H9 (cell line): ENCODE results near the gene PTPRB. TPM values are rescaled to one million over a fixed set of nuclear protein-coding genes. Genes with fewer than 3 reads are reported as not detected.

Experiments used
- DNase-seq: peaks from one replicate; pipeline ENCODE4 v3.0.0-alpha.2; 2017
- H2AFZ ChIP-seq: one replicate; pipeline ENCODE4 v1.6.1; 2013; ENCODE audit warnings: mild to moderate bottlenecking, low read length, control low read depth, moderate library complexity
- H2AK5ac ChIP-seq: 2 replicates; pipeline ENCODE4 v1.6.1; 2013; ENCODE audit warnings: low read length, control low read depth, mixed read lengths; ENCODE audit not compliant: insufficient read length
- H2BK120ac ChIP-seq: one replicate; pipeline ENCODE4 v1.6.1; 2013; ENCODE audit warnings: low read depth, mild to moderate bottlenecking, low read length, control low read depth, inconsistent platforms; ENCODE audit not compliant: poor library complexity, severe bottlenecking
- H2BK12ac ChIP-seq: 2 replicates; pipeline ENCODE4 v1.6.1; 2013; ENCODE audit warnings: low read length, control low read depth, mixed read lengths, low read depth; ENCODE audit not compliant: insufficient read length
- H2BK15ac ChIP-seq: 2 replicates; pipeline ENCODE4 v1.6.1; 2013; ENCODE audit warnings: low read depth, low read length, control low read depth
- H2BK20ac ChIP-seq: one replicate; pipeline ENCODE4 v1.6.1; 2013; ENCODE audit warnings: low read depth, mild to moderate bottlenecking, low read length, control low read depth, inconsistent platforms; ENCODE audit not compliant: poor library complexity, severe bottlenecking
- H2BK5ac ChIP-seq: 2 replicates; pipeline ENCODE4 v1.6.1; 2013; ENCODE audit warnings: low read length, control low read depth, mixed read lengths; ENCODE audit not compliant: insufficient read length
- H3K14ac ChIP-seq: 2 replicates; pipeline ENCODE4 v1.6.1; 2013; ENCODE audit warnings: low read length, control low read depth; ENCODE audit not compliant: insufficient read depth
- H3K18ac ChIP-seq: 2 replicates; pipeline ENCODE4 v1.6.1; 2013; ENCODE audit warnings: low read depth, mild to moderate bottlenecking, mixed read lengths, low read length, control low read depth; ENCODE audit not compliant: insufficient read length
- H3K23ac ChIP-seq: 2 replicates; pipeline ENCODE4 v1.6.1; 2013; ENCODE audit warnings: low read length, control low read depth, mixed read lengths, low read depth; ENCODE audit not compliant: insufficient read length
- H3K23me2 ChIP-seq: 2 replicates; pipeline ENCODE4 v1.6.1; 2013; ENCODE audit warnings: low read depth, mild to moderate bottlenecking, mixed read lengths, low read length, control low read depth; ENCODE audit not compliant: insufficient read length, poor library complexity, severe bottlenecking
- H3K27ac ChIP-seq: 2 replicates; pipeline ENCODE4 v1.5.1; 2013; ENCODE audit warnings: low read length, control low read depth, mixed read lengths, low read depth; ENCODE audit not compliant: insufficient read length
- H3K27me3 ChIP-seq: 2 replicates; pipeline ENCODE4 v1.6.1; 2013; ENCODE audit warnings: low read length, control low read depth, inconsistent platforms; ENCODE audit not compliant: insufficient read depth
- H3K4ac ChIP-seq: 2 replicates; pipeline ENCODE4 v1.6.1; 2013; ENCODE audit warnings: low read depth, mild to moderate bottlenecking, control low read depth, inconsistent platforms, low read length, moderate library complexity
- H3K4me1 ChIP-seq: 2 replicates; pipeline ENCODE4 v1.6.1; 2013; ENCODE audit warnings: low read length, control low read depth, inconsistent platforms; ENCODE audit not compliant: insufficient read depth
- H3K4me2 ChIP-seq: 2 replicates; pipeline ENCODE4 v1.6.1; 2013; ENCODE audit warnings: low read length, control low read depth, mixed read lengths; ENCODE audit not compliant: insufficient read length, insufficient read depth
- H3K56ac ChIP-seq: 2 replicates; pipeline ENCODE4 v1.6.1; 2013; ENCODE audit warnings: low read depth, mild to moderate bottlenecking, mixed read lengths, low read length, control low read depth; ENCODE audit not compliant: insufficient read length
- H3K79me1 ChIP-seq: 2 replicates; pipeline ENCODE4 v1.6.1; 2013; ENCODE audit warnings: low read depth, mild to moderate bottlenecking, moderate library complexity, low read length, control low read depth, inconsistent platforms; ENCODE audit not compliant: insufficient read depth, poor library complexity, severe bottlenecking
- H3K79me2 ChIP-seq: 2 replicates; pipeline ENCODE4 v1.6.1; 2013; ENCODE audit warnings: low read length, control low read depth, inconsistent platforms; ENCODE audit not compliant: insufficient read depth
- H3K9ac ChIP-seq: 2 replicates; pipeline ENCODE4 v1.6.1; 2013; ENCODE audit warnings: low read length, control low read depth, mixed read lengths; ENCODE audit not compliant: insufficient read length; ENCODE audit errors: extremely low read depth
- H3K9me3 ChIP-seq: one replicate; pipeline ENCODE4 v1.6.1; 2013; ENCODE audit warnings: low read depth, low read length, inconsistent platforms; ENCODE audit not compliant: control insufficient read depth
- H3T11ph ChIP-seq: one replicate; pipeline ENCODE4 v1.6.1; 2013; ENCODE audit warnings: mild to moderate bottlenecking, low read length, control low read depth, inconsistent platforms
- H4K20me1 ChIP-seq: one replicate; pipeline ENCODE4 v1.6.1; 2013; ENCODE audit not compliant: control insufficient read depth, insufficient read length, insufficient read depth
- H4K5ac ChIP-seq: 2 replicates; pipeline ENCODE4 v1.6.1; 2013; ENCODE audit warnings: low read depth, mild to moderate bottlenecking, mixed read lengths, low read length, control low read depth; ENCODE audit not compliant: insufficient read length
- H4K8ac ChIP-seq: replicated peaks from 2 replicates; pipeline ENCODE4 v1.6.1; 2013; ENCODE audit warnings: low read length, control low read depth, mixed read lengths, low read depth; ENCODE audit not compliant: insufficient read length
- H4K91ac ChIP-seq: 2 replicates; pipeline ENCODE4 v1.6.1; 2013; ENCODE audit warnings: low read depth, mild to moderate bottlenecking, moderate library complexity, mixed read lengths, low read length, control low read depth; ENCODE audit not compliant: insufficient read length
- H3K27ac Mint-ChIP-seq, 3 experiments: 2 replicates in 2 of 3; 3 replicates in 1 of 3; pipeline ENCODE4 v1.8.0; 2020 to 2021; ENCODE audit warnings: mixed read lengths in 3 of 3, mild to moderate bottlenecking in 1 of 3, moderate library complexity in 1 of 3
- H3K27me3 Mint-ChIP-seq: 2 replicates; pipeline ENCODE4 v1.8.0; 2021; ENCODE audit warnings: low read depth, mild to moderate bottlenecking, moderate library complexity, mixed read lengths
- H3K36me3 Mint-ChIP-seq, 3 experiments: 2 replicates in 2 of 3; 3 replicates in 1 of 3; pipeline ENCODE4 v1.8.0; 2020 to 2021; ENCODE audit warnings: low read depth in 3 of 3, mixed read lengths in 3 of 3; ENCODE audit not compliant: insufficient read depth in 1 of 3
- H3K4me1 Mint-ChIP-seq, 2 experiments: 2 replicates each; pipeline ENCODE4 v1.8.0; 2020; ENCODE audit warnings: mixed read lengths in 2 of 2
- H3K4me3 Mint-ChIP-seq, 2 experiments: 2 replicates in 1 of 2; 3 replicates in 1 of 2; pipeline ENCODE4 v1.8.0; 2020 to 2021; ENCODE audit warnings: mild to moderate bottlenecking in 2 of 2, mixed read lengths in 2 of 2, moderate library complexity in 1 of 2
- H3K9me3 Mint-ChIP-seq, 2 experiments: 2 replicates in 1 of 2; 3 replicates in 1 of 2; pipeline ENCODE4 v1.8.0; 2020; ENCODE audit warnings: mild to moderate bottlenecking in 2 of 2, mixed read lengths in 2 of 2, moderate library complexity in 1 of 2
- WGBS: extraction: QIAGEN DNeasy Blood & Tissue Kit; methylation state at CpG from one replicate; pipeline ENCODE4 v1.1.7; 2013; ENCODE audit warnings: missing lambda C conversion rate, low lambda C conversion rate, mixed read lengths; ENCODE audit not compliant: insufficient read length; ENCODE audit errors: extremely low coverage; 5-methylcytosine and 5-hydroxymethylcytosine counted together
- total RNA-seq: library from RNA; stranded (reverse); gene quantifications from 2 replicates; pipeline ENCODE4 v1.2.1, GENCODE V29; 2021
- TF ChIP-seq, protein P1 (sequence below): fragments of 200-600 bp; sonication (generic); conservative IDR thresholded peaks from 3 replicates; pipeline ENCODE4 v1.8.0; 2021; ENCODE audit warnings: antibody characterized with exemption, mild to moderate bottlenecking

Gene PTPRB
- total RNA-seq, 1 experiment from 2014 or later: 1.4 TPM

DNA sequence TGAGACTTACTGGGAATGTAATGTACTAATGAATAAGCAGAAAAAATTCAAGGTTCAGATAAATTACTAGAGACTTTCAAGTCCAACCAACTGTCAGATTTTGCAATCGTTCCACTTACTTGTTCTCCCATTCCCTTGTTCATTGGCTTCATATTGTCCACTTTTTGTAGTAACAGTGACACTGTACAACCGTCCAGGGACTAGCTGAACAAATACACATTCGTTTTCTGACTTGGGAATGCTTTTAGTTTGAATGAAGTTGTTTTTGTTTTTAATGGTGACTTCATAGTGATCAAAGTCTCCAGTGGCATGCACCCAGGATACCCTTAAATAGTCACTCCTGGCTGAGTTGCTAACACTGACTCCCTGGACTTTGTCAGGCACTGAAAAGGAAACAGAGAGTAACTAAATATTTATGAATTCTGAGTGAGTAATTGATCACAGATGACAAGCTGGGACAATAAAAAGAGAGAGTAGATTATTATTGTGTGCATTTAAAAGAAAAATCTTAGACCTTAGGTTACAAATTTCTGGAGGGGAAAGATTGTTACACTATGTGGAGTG lies 65.4 kb downstream of the PTPRB start:
- Histone ChIP-seq H3K4me2 (no peak overlapping the region), H4K5ac (no peak overlapping the region), H2AFZ (no peak overlapping the region), H2BK20ac (no peak overlapping the region), H3K27me3 (no peaks in the 10 kb centered on the region), H2BK120ac (no peak overlapping the region), H3K4me1 (no peaks in the 10 kb centered on the region), H3K79me1 (no peaks in the 10 kb centered on the region), H3K23me2 (no peaks in the 10 kb centered on the region), H2BK15ac (no peak overlapping the region), H3K27ac (no peak overlapping the region), H3T11ph (no peak overlapping the region), H3K4ac (no peak overlapping the region), H3K9ac (no peak overlapping the region), H4K8ac (no peak overlapping the region), H2AK5ac (no peak overlapping the region), H3K9me3 (no peaks in the 10 kb centered on the region), H4K20me1 (no peaks in the 10 kb centered on the region), H3K23ac (no peak overlapping the region), H2BK12ac (no peak overlapping the region), H3K79me2 (no peaks in the 10 kb centered on the region), H3K18ac (no peak overlapping the region), H3K56ac (no peak overlapping the region), H4K91ac (no peak overlapping the region), H2BK5ac (no peak overlapping the region), H3K14ac (no peak overlapping the region)
- TF ChIP-seq, protein P1, sequence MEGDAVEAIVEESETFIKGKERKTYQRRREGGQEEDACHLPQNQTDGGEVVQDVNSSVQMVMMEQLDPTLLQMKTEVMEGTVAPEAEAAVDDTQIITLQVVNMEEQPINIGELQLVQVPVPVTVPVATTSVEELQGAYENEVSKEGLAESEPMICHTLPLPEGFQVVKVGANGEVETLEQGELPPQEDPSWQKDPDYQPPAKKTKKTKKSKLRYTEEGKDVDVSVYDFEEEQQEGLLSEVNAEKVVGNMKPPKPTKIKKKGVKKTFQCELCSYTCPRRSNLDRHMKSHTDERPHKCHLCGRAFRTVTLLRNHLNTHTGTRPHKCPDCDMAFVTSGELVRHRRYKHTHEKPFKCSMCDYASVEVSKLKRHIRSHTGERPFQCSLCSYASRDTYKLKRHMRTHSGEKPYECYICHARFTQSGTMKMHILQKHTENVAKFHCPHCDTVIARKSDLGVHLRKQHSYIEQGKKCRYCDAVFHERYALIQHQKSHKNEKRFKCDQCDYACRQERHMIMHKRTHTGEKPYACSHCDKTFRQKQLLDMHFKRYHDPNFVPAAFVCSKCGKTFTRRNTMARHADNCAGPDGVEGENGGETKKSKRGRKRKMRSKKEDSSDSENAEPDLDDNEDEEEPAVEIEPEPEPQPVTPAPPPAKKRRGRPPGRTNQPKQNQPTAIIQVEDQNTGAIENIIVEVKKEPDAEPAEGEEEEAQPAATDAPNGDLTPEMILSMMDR: no peak
- WGBS: no CpG with 5 or more reads among the region's 3 CpGs
- Mint-ChIP-seq H3K4me1 (peaks cover 0 to 5% of the 10 kb centered on the region in 2 experiments; a peak in 1 of 4 replicates), H3K9me3 (no peaks in the 10 kb centered on the region), H3K27me3 (no peaks in the 10 kb centered on the region; the same call in 1 of the 2 replicates), H3K4me3 (no peak overlapping the region), H3K36me3 (no peaks in the 10 kb centered on the region), H3K27ac (no peak overlapping the region)
- DNase-seq: no peak
